GM18502 (cell line): ENCODE measurements around the gene C4orf36.
A peak's percentile ranks its signal among the peaks of the same experiment; 100 is the strongest.

Experiments
- ATAC-seq: cut with Tn5 transposase; IDR thresholded peaks from one replicate; pipeline ENCODE4 v1.9.1; 2021; ENCODE audit warnings: mild to moderate bottlenecking; ENCODE audit not compliant: unreplicated experiment, poor library complexity

The C4orf36 gene

GRCh38 chr4:86891762-86892635 lies at the start of gene C4orf36:
C4orf36 (minus strand) TSS chr4:86892422; CDS start chr4:86891520, 902 bp downstream.
- ATAC-seq = peak; percentile 65

- no peak for ATAC-seq
These were observed 48.8 kb upstream of the C4orf36 start for GRCh38 chr4:86940920-86941460.

GRCh38 chr4:86939729-86940575 lies 47.7 kb upstream of the C4orf36 start:
- peak; percentile 62 for ATAC-seq

GRCh38 chr4:86938771-86939520 lies 46.7 kb upstream of the C4orf36 start:
- no peak for ATAC-seq

GRCh38 chr4:86935853-86936733 lies 43.9 kb upstream of the C4orf36 start:
- peak; percentile 39 for ATAC-seq

GRCh38 chr4:86935566-86935852 lies 43.3 kb upstream of the C4orf36 start:
- no peak for ATAC-seq

- peak; percentile 52 for ATAC-seq
These were observed 42.7 kb upstream of the C4orf36 start, which contains the start of gene AFF1 for GRCh38 chr4:86934771-86935565. AFF1 (plus strand) TSS chr4:86935011; CDS start chr4:86948534, 13,523 bp downstream.

- no peak for ATAC-seq
These were observed 42.0 kb upstream of the C4orf36 start for GRCh38 chr4:86934147-86934770.

- ATAC-seq = peak; percentile 44
These were observed 36.4 kb upstream of the C4orf36 start for GRCh38 chr4:86928400-86929255.

GRCh38 chr4:86927843-86928395 lies 35.7 kb upstream of the C4orf36 start:
- no peak for ATAC-seq

- no peak for ATAC-seq
These were observed 34.3 kb upstream of the C4orf36 start for GRCh38 chr4:86926435-86927086.

GRCh38 chr4:86924811-86925210 lies 32.6 kb upstream of the C4orf36 start:
- ATAC-seq = no peak

GRCh38 chr4:86921608-86922252 lies 29.5 kb upstream of the C4orf36 start:
- no peak for ATAC-seq

- ATAC-seq = no peak
These were observed 27.5 kb upstream of the C4orf36 start for GRCh38 chr4:86919561-86920223.

- no peak for ATAC-seq
These were observed 26.4 kb upstream of the C4orf36 start for GRCh38 chr4:86918539-86919072.
